IMR-90 (cell line): ENCODE measurements around the gene CXCL12. TPM values are rescaled to one million over a fixed set of nuclear protein-coding genes. Genes with fewer than 3 reads are reported as not detected.

ENCODE experiments used
- ATAC-seq: fragments of 200-7000 bp; cut with Tn5 transposase; 2 replicates; pipeline ENCODE4 v1.9.1; 2020; ENCODE audit warnings: low read depth, mild to moderate bottlenecking, moderate library complexity
- BruUV-seq: library from RNA; stranded (reverse); fragments of 400-500 nt; replicated peaks from 2 replicates; lab custom pipeline; 2021; lab: Mats Ljungman, UMichigan
- CTCF ChIA-PET: fragments of 300-600 bp; formaldehyde crosslinking; extraction: SDS; loops from one replicate; lab custom pipeline; 2021; ENCODE audit warnings: antibody characterized with exemption; lab: Yijun Ruan, JAX
- POLR2A ChIA-PET: fragments of 300-600 bp; sonication (Branson Sonifier 250); formaldehyde crosslinking; loops from one replicate; lab custom pipeline; 2022; ENCODE audit warnings: antibody characterized with exemption; ENCODE audit not compliant: unreplicated experiment; lab: Charles Lee
- DNase-seq: peaks from one replicate; pipeline ENCODE4 v3.0.0; 2013
- H2AFZ ChIP-seq: replicated peaks from 2 replicates; pipeline ENCODE3; 2013; ENCODE audit warnings: low read length, mild to moderate bottlenecking; ENCODE audit not compliant: poor library complexity
- H2AK5ac ChIP-seq: 2 replicates; pipeline ENCODE4 v1.6.1; 2013; ENCODE audit warnings: low read depth, low read length, inconsistent platforms
- H2AK9ac ChIP-seq: replicated peaks from 2 replicates; pipeline ENCODE3; 2013; ENCODE audit warnings: mild to moderate bottlenecking, low read depth, low read length, moderate library complexity; ENCODE audit not compliant: poor library complexity
- H2BK120ac ChIP-seq: 2 replicates; pipeline ENCODE4 v1.6.1; 2013; ENCODE audit warnings: low read depth, low read length, inconsistent platforms
- H2BK15ac ChIP-seq: 3 replicates; pipeline ENCODE4 v1.6.1; 2013; ENCODE audit warnings: low read depth, low read length, inconsistent platforms
- H2BK20ac ChIP-seq: 2 replicates; pipeline ENCODE4 v1.6.1; 2013; ENCODE audit warnings: low read depth, mild to moderate bottlenecking, inconsistent platforms, low read length, moderate library complexity
- H2BK5ac ChIP-seq: 2 replicates; pipeline ENCODE4 v1.6.1; 2013; ENCODE audit warnings: mild to moderate bottlenecking, low read depth, low read length, inconsistent platforms; ENCODE audit not compliant: poor library complexity, severe bottlenecking
- H3K14ac ChIP-seq: replicated peaks from 2 replicates; pipeline ENCODE4 v1.6.1; 2013; ENCODE audit warnings: low read depth, low read length, inconsistent platforms
- H3K18ac ChIP-seq: 2 replicates; pipeline ENCODE4 v1.6.1; 2013; ENCODE audit warnings: low read depth, low read length, control low read depth
- H3K23ac ChIP-seq: 2 replicates; pipeline ENCODE4 v1.6.1; 2013; ENCODE audit warnings: low read depth, low read length, inconsistent platforms
- H3K27ac ChIP-seq: 2 replicates; pipeline ENCODE4 v1.5.1; 2013; ENCODE audit warnings: mild to moderate bottlenecking, control low read depth, low read length; ENCODE audit not compliant: insufficient read depth
- H3K27me3 ChIP-seq: 2 replicates; pipeline ENCODE4 v1.6.1; 2013; ENCODE audit warnings: low read length; ENCODE audit not compliant: control insufficient read depth, insufficient read depth
- H3K36me3 ChIP-seq: 2 replicates; pipeline ENCODE4 v1.6.1; 2013; ENCODE audit warnings: low read length, mixed read lengths; ENCODE audit not compliant: control insufficient read depth, insufficient read depth
- H3K4ac ChIP-seq: 2 replicates; pipeline ENCODE4 v1.6.1; 2013; ENCODE audit warnings: low read depth, low read length, inconsistent platforms
- H3K4me1 ChIP-seq: 2 replicates; pipeline ENCODE4 v1.6.1; 2013; ENCODE audit warnings: low read length, mixed read lengths; ENCODE audit not compliant: control insufficient read depth, insufficient read depth
- H3K4me2 ChIP-seq: 2 replicates; pipeline ENCODE4 v1.6.1; 2013; ENCODE audit warnings: low read depth, mild to moderate bottlenecking, control low read depth, low read length, moderate library complexity
- H3K4me3 ChIP-seq: 2 replicates; pipeline ENCODE4 v1.5.1; 2013; ENCODE audit warnings: low read depth, mild to moderate bottlenecking, control low read depth, low read length, moderate library complexity; ENCODE audit not compliant: insufficient read depth
- H3K56ac ChIP-seq: 2 replicates; pipeline ENCODE4 v1.6.1; 2013; ENCODE audit warnings: low read length, inconsistent platforms; ENCODE audit not compliant: insufficient read depth; ENCODE audit errors: extremely low read depth
- H3K79me1 ChIP-seq, 2 experiments: 2 replicates each; pipeline ENCODE4 v1.6.1; 2013; ENCODE audit warnings: low read length in 2 of 2, inconsistent platforms in 1 of 2, low read depth in 1 of 2
- H3K9ac ChIP-seq: 2 replicates; pipeline ENCODE4 v1.6.1; 2013; ENCODE audit warnings: low read depth, low read length, control low read depth
- H3K9me1 ChIP-seq: 2 replicates; pipeline ENCODE4 v1.6.1; 2013; ENCODE audit warnings: low read length, inconsistent platforms; ENCODE audit not compliant: insufficient read depth
- H3K9me3 ChIP-seq: 2 replicates; pipeline ENCODE4 v1.6.1; 2013; ENCODE audit warnings: low read length; ENCODE audit not compliant: control insufficient read depth, insufficient read depth
- H4K20me1 ChIP-seq: 2 replicates; pipeline ENCODE4 v1.6.1; 2013; ENCODE audit warnings: low read length, inconsistent platforms; ENCODE audit not compliant: insufficient read depth
- H4K5ac ChIP-seq: 2 replicates; pipeline ENCODE4 v1.6.1; 2013; ENCODE audit warnings: mild to moderate bottlenecking, low read depth, low read length, control low read depth
- H4K8ac ChIP-seq, 2 experiments: 2 replicates each; pipeline ENCODE4 v1.6.1; 2013; ENCODE audit warnings: low read depth in 2 of 2, low read length in 2 of 2, control low read depth in 1 of 2, inconsistent platforms in 1 of 2
- H4K91ac ChIP-seq: 2 replicates; pipeline ENCODE4 v1.6.1; 2013; ENCODE audit warnings: low read depth, low read length, inconsistent platforms; ENCODE audit not compliant: insufficient read depth
- BHLHE40 ChIP-seq: fragments of 150-350 bp; IDR thresholded peaks from 2 replicates; pipeline ENCODE4 v1.6.1; 2016; ENCODE audit warnings: mild to moderate bottlenecking, low read depth, low read length
- CEBPB ChIP-seq: IDR thresholded peaks from 2 replicates; pipeline ENCODE4 v1.6.1; 2012; ENCODE audit warnings: low read depth, low read length, improper control_type of control experiment
- CHD1 ChIP-seq: IDR thresholded peaks from 2 replicates; pipeline ENCODE4 v1.6.1; 2012; ENCODE audit warnings: low read depth, low read length, improper control_type of control experiment
- FOS ChIP-seq: fragments of 150-350 bp; IDR thresholded peaks from 2 replicates; pipeline ENCODE4 v1.6.1; 2016; ENCODE audit warnings: low read depth, low read length
- MAFK ChIP-seq: IDR thresholded peaks from 2 replicates; pipeline ENCODE4 v1.6.1; 2012; ENCODE audit warnings: low read depth, low read length, improper control_type of control experiment
- MAZ ChIP-seq: IDR thresholded peaks from 2 replicates; pipeline ENCODE4 v1.6.1; 2012; ENCODE audit warnings: low read depth, mild to moderate bottlenecking, low read length, improper control_type of control experiment, moderate library complexity, borderline replicate concordance
- MXI1 ChIP-seq: IDR thresholded peaks from 2 replicates; pipeline ENCODE4 v1.6.1; 2012; ENCODE audit warnings: low read depth, mild to moderate bottlenecking, low read length, moderate library complexity, borderline replicate concordance
- NFE2L2 ChIP-seq: fragments of 150-350 bp; IDR thresholded peaks from 2 replicates; pipeline ENCODE4 v1.6.1; 2016; ENCODE audit warnings: low read depth, mild to moderate bottlenecking, low read length
- POLR2A ChIP-seq: IDR thresholded peaks from 2 replicates; pipeline ENCODE4 v1.6.1; 2012; ENCODE audit warnings: mild to moderate bottlenecking, low read depth, low read length
- RCOR1 ChIP-seq: IDR thresholded peaks from 2 replicates; pipeline ENCODE4 v1.6.1; 2012; ENCODE audit warnings: mild to moderate bottlenecking, low read length, improper control_type of control experiment; ENCODE audit not compliant: insufficient replicate concordance
- RFX5 ChIP-seq: IDR thresholded peaks from 2 replicates; pipeline ENCODE4 v1.8.0; 2012; ENCODE audit warnings: low read depth, mild to moderate bottlenecking, low read length, moderate library complexity
- SMC3 ChIP-seq: fragments of 150-350 bp; IDR thresholded peaks from 2 replicates; pipeline ENCODE4 v1.6.1; 2016; ENCODE audit warnings: low read depth, mild to moderate bottlenecking, antibody characterized with exemption, low read length, moderate library complexity
- WGBS, 2 experiments: methylation state at CpG; one replicate each; pipeline versions ENCODE4 v1.1.5 to v1.1.7; 2013; ENCODE audit warnings: missing lambda C conversion rate in 2 of 2; ENCODE audit not compliant: insufficient read length in 1 of 2; ENCODE audit errors: extremely low coverage in 2 of 2; 5-methylcytosine and 5-hydroxymethylcytosine counted together
- dilution Hi-C: fragments of 300-500 bp; cut with HindIII; formaldehyde crosslinking; loops from one replicate; pipeline ENCODE4 v1.14.3; 2018; ENCODE audit warnings: low sequenced_read_pairs; ENCODE audit not compliant: unreplicated experiment
- in situ Hi-C: fragments of 300-500 bp; cut with MboI; formaldehyde crosslinking; loops from 3 replicates; pipeline ENCODE4 v1.14.3; 2019; ENCODE audit warnings: low sequenced_read_pairs, inconsistent platforms, mixed read lengths
- intact Hi-C: fragments of 100-400 bp; cut with micrococcal nuclease; formaldehyde crosslinking; loops from 2 replicates; pipeline ENCODE4 v1.10.0; 2022
- polyA plus RNA-seq, 3 experiments: library from polyadenylated mRNA; depleted of rRNA; stranded (reverse); fragments of >200 nt; gene quantifications; 2 replicates each; pipeline ENCODE4 v1.2.3, GENCODE V29; 2012; ENCODE audit warnings: low replicate concordance in 1 of 3
- total RNA-seq: library from RNA; depleted of rRNA; stranded (reverse); fragments of >200 nt; gene quantifications from 2 replicates; pipeline ENCODE4 v1.2.3, GENCODE V29; 2012
- TF ChIP-seq, protein P1 (sequence below): fragments of 150-350 bp; IDR thresholded peaks from 2 replicates; pipeline ENCODE4 v1.6.1; 2016; ENCODE audit warnings: low read depth, mild to moderate bottlenecking, low read length, moderate library complexity, borderline replicate concordance
- TF ChIP-seq, protein P2 (sequence below): conservative IDR thresholded peaks from 2 replicates; pipeline ENCODE4 v1.5.1; 2012; ENCODE audit warnings: mild to moderate bottlenecking, low read depth, low read length, improper control_type of control experiment
- TF ChIP-seq, protein P3 (sequence below): fragments of 150-350 bp; IDR thresholded peaks from 2 replicates; pipeline ENCODE4 v1.6.1; 2017; ENCODE audit warnings: mild to moderate bottlenecking, antibody characterized with exemption, low read length, low read depth

Gene CXCL12
- total and polyA plus RNA-seq, 2 of the 4 experiments (the other 2 are of a cell fraction): 15.8 to 80.7 TPM

DNA sequence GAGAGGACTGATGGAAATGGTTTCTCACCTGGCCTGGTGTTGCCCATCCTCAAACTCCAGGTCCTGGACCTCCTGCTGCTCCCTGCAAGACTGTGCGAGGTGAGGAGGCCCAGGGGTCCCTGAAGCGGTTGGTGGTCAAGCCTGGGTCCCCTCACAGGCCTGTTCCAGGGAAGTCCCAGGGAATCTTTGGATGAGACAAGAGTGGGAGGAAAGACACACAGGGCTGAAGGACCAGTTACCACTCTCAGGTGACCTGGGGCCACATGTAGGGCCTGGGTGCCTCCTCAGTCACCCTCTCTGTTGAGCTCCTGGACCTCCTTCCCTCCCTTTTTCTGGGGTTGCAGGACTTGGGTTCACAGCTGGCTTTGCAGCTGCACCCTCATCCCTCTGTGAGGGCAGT, 42.6 kb upstream of the CXCL12 start:
- Histone ChIP-seq H3K9ac (no peak overlapping the region), H2AK5ac (no peak overlapping the region), H3K4ac (no peak overlapping the region), H4K5ac (no peak overlapping the region), H4K20me1 (no peaks in the 10 kb centered on the region), H3K4me3 (no peak overlapping the region), H2AK9ac (no peak overlapping the region), H3K4me2 (no peak overlapping the region), H3K56ac (no peak overlapping the region), H3K79me1 (no peaks in the 10 kb centered on the region), H4K8ac (no peak overlapping the region), H3K27ac (no peak overlapping the region), H2AFZ (no peak overlapping the region), H2BK20ac (no peak overlapping the region), H2BK120ac (no peak overlapping the region), H2BK15ac (no peak overlapping the region), H3K9me3 (no peaks in the 10 kb centered on the region), H2BK5ac (no peak overlapping the region), H3K9me1 (no peaks in the 10 kb centered on the region), H4K91ac (no peak overlapping the region), H3K14ac (no peak overlapping the region), H3K23ac (no peak overlapping the region), H3K36me3 (no peaks in the 10 kb centered on the region), H3K27me3 (peaks cover 25% of the 10 kb centered on the region), H3K18ac (no peak overlapping the region), H3K4me1 (no peaks in the 10 kb centered on the region)
- POLR2A ChIA-PET: no interaction called here
- dilution Hi-C loops: no loop called here
- 60% methylated on average over 1 of the region's 2 CpGs; no CpG with 5 or more reads in 1 of the 2 experiments for WGBS, 2 experiments
- CTCF ChIA-PET: no interaction called here
- in situ Hi-C loops: no loop called here
- TF ChIP-seq CEBPB (no peak), NFE2L2 (no peak), RCOR1 (no peak), MAFK (no peak), FOS (no peak), MXI1 (no peak), BHLHE40 (no peak), SMC3 (no peak), CHD1 (no peak), MAZ (no peak), POLR2A (no peak), RFX5 (no peak)
- TF ChIP-seq, protein P1, sequence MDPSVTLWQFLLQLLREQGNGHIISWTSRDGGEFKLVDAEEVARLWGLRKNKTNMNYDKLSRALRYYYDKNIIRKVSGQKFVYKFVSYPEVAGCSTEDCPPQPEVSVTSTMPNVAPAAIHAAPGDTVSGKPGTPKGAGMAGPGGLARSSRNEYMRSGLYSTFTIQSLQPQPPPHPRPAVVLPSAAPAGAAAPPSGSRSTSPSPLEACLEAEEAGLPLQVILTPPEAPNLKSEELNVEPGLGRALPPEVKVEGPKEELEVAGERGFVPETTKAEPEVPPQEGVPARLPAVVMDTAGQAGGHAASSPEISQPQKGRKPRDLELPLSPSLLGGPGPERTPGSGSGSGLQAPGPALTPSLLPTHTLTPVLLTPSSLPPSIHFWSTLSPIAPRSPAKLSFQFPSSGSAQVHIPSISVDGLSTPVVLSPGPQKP: no peak
- TF ChIP-seq, protein P2, sequence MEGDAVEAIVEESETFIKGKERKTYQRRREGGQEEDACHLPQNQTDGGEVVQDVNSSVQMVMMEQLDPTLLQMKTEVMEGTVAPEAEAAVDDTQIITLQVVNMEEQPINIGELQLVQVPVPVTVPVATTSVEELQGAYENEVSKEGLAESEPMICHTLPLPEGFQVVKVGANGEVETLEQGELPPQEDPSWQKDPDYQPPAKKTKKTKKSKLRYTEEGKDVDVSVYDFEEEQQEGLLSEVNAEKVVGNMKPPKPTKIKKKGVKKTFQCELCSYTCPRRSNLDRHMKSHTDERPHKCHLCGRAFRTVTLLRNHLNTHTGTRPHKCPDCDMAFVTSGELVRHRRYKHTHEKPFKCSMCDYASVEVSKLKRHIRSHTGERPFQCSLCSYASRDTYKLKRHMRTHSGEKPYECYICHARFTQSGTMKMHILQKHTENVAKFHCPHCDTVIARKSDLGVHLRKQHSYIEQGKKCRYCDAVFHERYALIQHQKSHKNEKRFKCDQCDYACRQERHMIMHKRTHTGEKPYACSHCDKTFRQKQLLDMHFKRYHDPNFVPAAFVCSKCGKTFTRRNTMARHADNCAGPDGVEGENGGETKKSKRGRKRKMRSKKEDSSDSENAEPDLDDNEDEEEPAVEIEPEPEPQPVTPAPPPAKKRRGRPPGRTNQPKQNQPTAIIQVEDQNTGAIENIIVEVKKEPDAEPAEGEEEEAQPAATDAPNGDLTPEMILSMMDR: no peak
- TF ChIP-seq, protein P3, sequence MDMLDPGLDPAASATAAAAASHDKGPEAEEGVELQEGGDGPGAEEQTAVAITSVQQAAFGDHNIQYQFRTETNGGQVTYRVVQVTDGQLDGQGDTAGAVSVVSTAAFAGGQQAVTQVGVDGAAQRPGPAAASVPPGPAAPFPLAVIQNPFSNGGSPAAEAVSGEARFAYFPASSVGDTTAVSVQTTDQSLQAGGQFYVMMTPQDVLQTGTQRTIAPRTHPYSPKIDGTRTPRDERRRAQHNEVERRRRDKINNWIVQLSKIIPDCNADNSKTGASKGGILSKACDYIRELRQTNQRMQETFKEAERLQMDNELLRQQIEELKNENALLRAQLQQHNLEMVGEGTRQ: no peak
- intact Hi-C loops: no loop called here
- no peak for ATAC-seq
- no TSS peak for BruUV-seq
- no peak for DNase-seq
